Measurements from ENCODE around the gene MLYCD. TPM values are rescaled to one million over a fixed set of nuclear protein-coding genes. Genes with fewer than 3 reads are reported as not detected.

Gene MLYCD
- total and polyA plus RNA-seq, 7 donors = 1.8 to 16.3 (median 9.3) TPM

DNA sequence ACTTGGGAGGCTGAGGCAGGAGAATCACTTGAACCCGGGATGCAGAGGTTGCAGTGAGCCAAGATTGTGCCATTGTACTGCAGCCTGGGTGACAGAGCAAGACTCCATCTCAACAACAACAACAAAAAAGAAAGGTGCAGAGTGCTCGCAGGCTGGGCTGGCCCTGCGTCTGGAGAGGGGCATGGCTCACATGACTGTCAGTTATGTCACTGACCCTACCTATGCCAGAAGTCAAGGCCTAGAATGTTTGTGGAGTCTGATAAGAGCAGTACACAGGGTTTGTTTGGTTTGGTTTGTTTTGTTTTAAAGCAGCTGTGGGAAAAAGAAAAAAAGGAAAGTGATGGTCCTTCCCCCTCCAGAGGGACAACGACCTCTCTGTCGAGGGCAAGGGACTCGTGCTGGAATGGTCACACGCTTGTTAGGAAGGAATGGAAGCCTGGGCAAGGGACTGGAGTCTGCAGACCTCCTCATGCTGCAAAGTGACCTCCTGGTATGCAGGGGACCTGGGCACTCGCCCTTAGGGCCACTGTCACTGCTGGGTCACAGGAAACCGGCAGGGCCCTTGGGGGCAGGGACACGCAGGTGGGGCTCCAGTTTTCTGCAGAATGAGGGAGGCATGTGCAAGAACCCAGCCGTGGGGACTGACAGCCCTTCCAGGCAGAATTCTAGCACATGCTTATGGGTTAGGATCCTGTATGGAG is 44.0 kb downstream of the MLYCD start:
- H3K9me3 ChIP-seq = no peaks in the 10 kb centered on the region
- WGBS, 2 donors = 47 to 80% methylated on average over 11 of the region's 11 CpGs
- no peak for TF ChIP-seq POLR2AphosphoS5 (IDR thresholded peaks at IDR 0.05)
- no peak for TF ChIP-seq EP300 (IDR thresholded peaks at IDR 0.05)
- no peak for TF ChIP-seq POLR2A (IDR thresholded peaks at IDR 0.05)
- no peak for TF ChIP-seq CTCF (IDR thresholded peaks at IDR 0.05)
- no peaks in the 10 kb centered on the region for H3K36me3 ChIP-seq
- no peak overlapping the region for H3K27ac ChIP-seq
- no peak overlapping the region for H3K4me3 ChIP-seq
- intact Hi-C loops (cut with DNase I) = no loop called here
- H3K4me1 ChIP-seq = no peaks in the 10 kb centered on the region
- no peak for DNase-seq
- no peaks in the 10 kb centered on the region for H3K27me3 ChIP-seq

DNA sequence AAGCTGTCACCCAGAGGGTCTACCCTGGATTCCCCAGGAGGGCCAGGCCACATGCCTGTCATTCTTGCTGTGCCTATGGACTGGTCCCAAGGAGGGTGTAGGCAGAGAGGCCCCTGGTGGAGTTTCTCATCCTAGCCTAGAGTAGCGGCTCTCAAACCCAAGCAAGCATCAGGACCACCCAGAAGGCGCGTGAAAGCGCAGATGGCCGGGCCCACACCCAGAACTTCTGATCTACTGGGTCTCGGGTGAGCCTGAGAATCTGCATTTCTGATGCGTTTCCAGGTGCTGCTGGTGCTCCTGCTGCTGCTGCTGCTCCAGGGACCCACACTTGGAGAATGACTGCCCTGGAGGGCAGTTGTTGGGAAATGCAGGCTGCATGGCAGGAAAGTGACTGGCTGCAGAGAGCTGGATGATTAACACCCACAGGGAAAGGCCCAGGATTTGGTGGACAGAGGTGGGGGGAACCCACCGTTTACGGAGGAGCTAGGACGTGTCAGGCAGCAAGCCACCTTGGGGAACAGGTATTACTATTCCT is 44.7 kb downstream of the MLYCD start:
- 87 to 91% methylated on average over 10 of the region's 10 CpGs for WGBS, 2 donors
- DNase-seq = no peak
- Histone ChIP-seq H3K4me1 (no peaks in the 10 kb centered on the region), H3K36me3 (no peaks in the 10 kb centered on the region), H3K27ac (no peak overlapping the region), H3K27me3 (no peaks in the 10 kb centered on the region), H3K4me3 (no peak overlapping the region), H3K9me3 (no peaks in the 10 kb centered on the region)
- TF ChIP-seq EP300 (IDR thresholded peaks at IDR 0.05) (no peak), CTCF (IDR thresholded peaks at IDR 0.05) (no peak), POLR2AphosphoS5 (IDR thresholded peaks at IDR 0.05) (no peak)
- intact Hi-C loops (cut with DNase I) = no loop called here

GRCh38 chr16:83945587-83945986 is 46.7 kb downstream of the MLYCD start:
- H3K4me3 ChIP-seq = no peak overlapping the region
- WGBS, 2 donors = 83 to 92% methylated on average over 10 of the region's 10 CpGs
- no peak overlapping the region for H3K27ac ChIP-seq
- H3K27me3 ChIP-seq = no peaks in the 10 kb centered on the region
- DNase-seq = no peak
- H3K4me1 ChIP-seq = no peaks in the 10 kb centered on the region
- H3K9me3 ChIP-seq = no peaks in the 10 kb centered on the region
- intact Hi-C loops (cut with DNase I) = no loop called here
- TF ChIP-seq POLR2AphosphoS5 (IDR thresholded peaks at IDR 0.05) = no peak
- TF ChIP-seq POLR2A (IDR thresholded peaks at IDR 0.05) = no peak
- no peak for TF ChIP-seq EP300 (IDR thresholded peaks at IDR 0.05)
- TF ChIP-seq CTCF (IDR thresholded peaks at IDR 0.05) = no peak
- H3K36me3 ChIP-seq = no peaks in the 10 kb centered on the region

DNA sequence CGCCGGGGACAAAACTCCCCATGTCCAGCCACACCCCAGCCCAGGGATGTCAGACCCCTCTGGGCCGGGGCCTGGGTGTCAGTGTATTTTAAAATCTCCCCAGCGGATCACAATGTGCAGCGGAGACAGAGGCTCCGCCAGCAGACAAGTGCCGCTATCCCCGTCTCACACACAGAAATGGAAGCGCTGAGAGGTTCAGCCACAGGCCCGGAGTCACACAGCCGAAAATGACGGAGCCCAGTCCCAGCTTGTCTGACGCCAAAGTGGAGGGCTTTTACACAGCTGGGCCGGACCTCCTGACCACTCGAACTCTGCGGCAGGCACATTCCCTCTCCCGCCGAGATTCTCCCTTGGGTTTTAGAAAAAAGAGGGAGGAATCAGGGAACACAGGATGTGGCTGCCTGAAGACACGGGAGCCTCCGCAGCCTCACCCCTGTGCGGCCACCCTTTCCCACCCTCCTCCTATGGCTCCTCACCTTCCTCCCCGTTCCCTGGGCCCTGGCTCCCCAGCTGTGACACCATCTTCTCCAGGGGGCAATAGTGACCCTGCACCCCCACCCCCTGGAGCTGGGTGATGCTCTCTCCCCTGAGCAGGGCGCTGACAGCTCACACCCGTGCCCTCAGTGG is 47.4 kb downstream of the MLYCD start:
- H3K4me1 ChIP-seq = no peaks in the 10 kb centered on the region
- intact Hi-C loops (cut with DNase I) = no loop called here
- WGBS, 2 donors = 86 to 91% methylated on average over 24 of the region's 24 CpGs
- no peak for DNase-seq
- no peak for TF ChIP-seq POLR2AphosphoS5 (IDR thresholded peaks at IDR 0.05)
- no peak for TF ChIP-seq POLR2A (IDR thresholded peaks at IDR 0.05)
- TF ChIP-seq CTCF (IDR thresholded peaks at IDR 0.05) = no peak
- no peak for TF ChIP-seq EP300 (IDR thresholded peaks at IDR 0.05)
- H3K27me3 ChIP-seq = no peaks in the 10 kb centered on the region
- no peak overlapping the region for H3K27ac ChIP-seq
- H3K4me3 ChIP-seq = no peak overlapping the region
- no peaks in the 10 kb centered on the region for H3K36me3 ChIP-seq
- no peaks in the 10 kb centered on the region for H3K9me3 ChIP-seq
